NCI-H1694 treated with DMSO at 0.1 percent for 48 hours (cell line): Measurements from ENCODE around the gene ZNF70.

Experiments used
- DNase-seq: peaks from one replicate; lab custom pipeline; 2025; lab: John Stamatoyannopoulos, UW

Gene ZNF70

DNA sequence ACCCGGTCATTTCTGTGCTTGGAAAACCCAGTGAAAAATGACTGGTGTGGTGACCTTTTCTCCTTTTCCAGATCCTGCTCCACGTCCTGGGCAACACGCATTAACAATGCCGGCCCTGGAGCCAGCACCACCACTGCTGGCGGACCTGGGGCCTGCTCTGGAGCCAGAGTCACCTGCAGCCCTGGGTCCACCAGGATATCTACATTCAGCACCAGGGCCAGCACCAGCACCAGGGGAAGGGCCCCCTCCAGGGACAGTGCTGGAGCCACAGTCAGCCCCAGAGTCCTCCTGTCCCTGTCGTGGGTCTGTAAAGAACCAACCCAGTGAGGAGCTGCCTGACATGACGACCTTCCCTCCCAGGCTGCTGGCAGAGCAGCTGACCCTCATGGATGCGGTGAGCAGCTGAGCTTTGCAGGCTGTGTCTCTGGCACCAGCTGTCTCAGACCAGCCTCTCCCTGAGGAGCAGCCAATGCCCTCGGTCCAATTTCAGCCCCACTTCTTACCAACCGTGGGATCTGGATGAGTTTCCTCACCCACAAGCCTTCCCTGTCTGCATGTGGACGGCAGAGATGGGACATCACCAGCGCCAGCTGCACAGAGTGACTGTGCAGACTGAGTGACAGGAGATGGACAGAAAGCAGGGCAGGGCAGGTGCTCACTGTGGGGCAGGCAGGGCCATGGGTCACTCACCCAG lies 58.2 kb downstream of the ZNF70 start:
- DNase-seq = no peak

DNA sequence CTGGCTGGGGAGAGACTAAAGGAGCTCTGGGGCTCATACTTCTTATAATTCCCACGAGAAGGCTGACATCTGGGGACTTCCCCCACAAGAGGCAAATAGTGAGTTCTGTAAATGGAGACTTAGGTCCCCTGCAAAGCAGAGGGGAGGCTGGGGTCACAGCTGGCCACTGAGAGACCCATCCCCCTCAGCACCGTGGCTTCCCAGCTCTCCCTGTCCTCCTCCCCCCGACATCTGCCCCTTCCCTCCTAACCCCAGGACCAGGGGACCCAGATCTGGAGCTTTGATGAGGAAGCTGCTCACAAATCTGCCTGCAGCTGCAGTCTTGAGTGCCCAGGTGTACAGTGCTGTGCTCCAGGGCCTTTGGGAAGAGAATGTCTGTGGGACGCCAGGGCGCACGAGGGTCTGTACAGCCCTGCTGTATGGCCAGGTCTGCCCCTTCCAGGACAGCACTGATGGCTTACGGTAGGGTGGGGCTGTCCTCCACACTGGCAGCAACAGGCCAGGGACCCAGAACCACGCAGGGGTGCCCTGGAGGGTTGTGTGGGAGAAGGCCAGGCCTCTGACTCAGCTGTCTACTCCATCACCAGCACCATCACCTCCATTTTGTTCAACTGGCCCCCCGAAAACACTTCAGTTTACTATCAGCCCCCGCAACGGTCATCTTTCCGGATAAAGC lies 59.0 kb downstream of the ZNF70 start:
- no peak for DNase-seq

DNA sequence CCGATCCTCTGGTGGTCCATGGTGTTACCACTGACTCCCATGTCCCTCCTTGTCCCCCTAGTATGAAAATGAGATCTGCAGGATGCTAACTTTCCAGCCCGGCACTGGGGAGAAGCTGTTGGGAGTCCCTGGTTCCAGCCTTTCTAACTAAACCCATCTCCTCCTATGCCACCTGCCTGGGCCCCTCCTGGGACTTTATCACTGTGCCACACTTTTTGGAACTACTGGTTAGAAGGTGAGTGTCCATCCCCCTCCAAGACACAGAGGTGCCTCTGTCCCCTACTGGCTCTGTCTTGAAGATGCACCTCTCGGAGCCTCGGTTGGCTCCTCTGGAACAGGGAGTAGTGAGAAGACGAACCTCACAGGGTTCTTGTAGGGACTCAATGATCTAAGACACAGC lies 60.2 kb downstream of the ZNF70 start, which contains the start of gene RGL4:
RGL4 (plus strand) TSS at position 301 of the 400 bp plus-strand sequence. CDS start 1,018 bp downstream, outside the sequence.
- no peak for DNase-seq

DNA sequence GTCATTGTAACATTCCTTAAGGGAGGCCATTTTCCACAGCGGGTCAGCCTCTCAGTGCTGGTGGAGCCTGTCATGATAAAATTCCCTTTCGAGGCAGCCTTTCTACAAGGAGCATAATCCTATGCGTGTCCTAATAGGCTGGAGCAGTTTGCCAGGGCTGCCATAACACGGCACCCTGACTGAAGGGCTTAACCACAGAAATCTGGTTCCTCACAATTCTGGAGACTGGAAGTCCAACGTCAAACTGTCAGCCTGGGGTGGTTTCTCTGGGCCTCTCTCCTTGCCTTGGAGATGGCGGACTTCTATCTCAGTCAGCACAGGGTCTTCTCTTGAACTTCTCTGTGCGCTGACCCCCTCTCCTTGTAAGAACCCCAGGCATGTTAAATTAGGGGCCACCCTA lies 61.5 kb downstream of the ZNF70 start:
- DNase-seq = no peak
